Right lung (tissue), 10 donors: ENCODE measurements around the gene SOHLH2. TPM values are rescaled to one million over a fixed set of nuclear protein-coding genes. Genes with fewer than 3 reads are reported as not detected.

Source experiments
- DNase-seq, 2 donors: peaks; one replicate each; pipeline ENCODE4 v3.0.0-alpha.2; 2013
- long read RNA-seq, 8 donors: transcript quantifications; one replicate each; lab custom pipeline, GENCODE V29; 2026
- polyA plus RNA-seq, 5 donors: library from polyadenylated mRNA; unstranded; fragments of 120-200 nt; gene quantifications; one replicate each; pipeline versions ENCODE4 v1.2.1 to v1.2.3, GENCODE V29; 2013; ENCODE audit warnings: inconsistent platforms in 1 of 5, low replicate concordance in 1 of 5; ENCODE audit not compliant: insufficient read length in 5 of 5, insufficient read depth in 1 of 5

The SOHLH2 gene
- 1 to 10 TPM; 1.1 to 5.5 (median 4.5) TPM for polyA plus RNA-seq
- long read RNA-seq, donor 1: 0 reads
- long read RNA-seq, donor 2: 0 reads
- long read RNA-seq, donor 3: 0 reads
- long read RNA-seq, donor 4: 0 reads
- long read RNA-seq, donor 5: 0 reads
- long read RNA-seq, donor 6: 0 reads
- long read RNA-seq, donor 7: 0 reads
- long read RNA-seq, donor 8: 0 reads

- DNase-seq: no peak
Observed at GRCh38 chr13:36214163-36214921, at the start of gene SOHLH2. TSS of gene SOHLH2 (minus strand) at chr13:36214556. CDS start at chr13:36214526, 30 bp downstream.

GRCh38 chr13:36261976-36262375 is 47.6 kb upstream of the SOHLH2 start:
- DNase-seq: no peak

- no peak for DNase-seq
Observed at GRCh38 chr13:36261011-36261410, 46.7 kb upstream of the SOHLH2 start.

GRCh38 chr13:36259361-36260137 is 45.2 kb upstream of the SOHLH2 start:
- DNase-seq: no peak

GRCh38 chr13:36258831-36259230 is 44.5 kb upstream of the SOHLH2 start:
- no peak for DNase-seq

GRCh38 chr13:36251526-36251925 is 37.2 kb upstream of the SOHLH2 start:
- no peak for DNase-seq

GRCh38 chr13:36251017-36251416 is 36.7 kb upstream of the SOHLH2 start:
- DNase-seq: no peak

- no peak for DNase-seq
Observed at GRCh38 chr13:36248700-36249099, 34.3 kb upstream of the SOHLH2 start.

- DNase-seq: no peak
Observed at GRCh38 chr13:36244990-36245389, 30.6 kb upstream of the SOHLH2 start.

GRCh38 chr13:36244073-36244472 is 29.7 kb upstream of the SOHLH2 start:
- no peak for DNase-seq

- DNase-seq: no peak
Observed at GRCh38 chr13:36242761-36243160, 28.4 kb upstream of the SOHLH2 start.

GRCh38 chr13:36231236-36231635 is 16.9 kb upstream of the SOHLH2 start:
- no peak for DNase-seq

GRCh38 chr13:36224730-36225129 is 10.4 kb upstream of the SOHLH2 start:
- DNase-seq: no peak

GRCh38 chr13:36219883-36220282 is 5.5 kb upstream of the SOHLH2 start:
- DNase-seq: no peak

GRCh38 chr13:36217456-36217855 is 3.1 kb upstream of the SOHLH2 start:
- DNase-seq: no peak

GRCh38 chr13:36212789-36213188 is 1.6 kb downstream of the SOHLH2 start:
- DNase-seq: no peak

- DNase-seq: no peak
Observed at GRCh38 chr13:36211567-36211966, 2.8 kb downstream of the SOHLH2 start.

- DNase-seq: no peak
Observed at GRCh38 chr13:36210738-36211137, 3.6 kb downstream of the SOHLH2 start.

GRCh38 chr13:36207672-36208071 is 6.7 kb downstream of the SOHLH2 start:
- DNase-seq: no peak

- DNase-seq: no peak
Observed at GRCh38 chr13:36193151-36193855, 21.1 kb downstream of the SOHLH2 start.

GRCh38 chr13:36192166-36192565 is 22.2 kb downstream of the SOHLH2 start:
- no peak for DNase-seq

- DNase-seq: no peak
Observed at GRCh38 chr13:36190771-36191170, 23.6 kb downstream of the SOHLH2 start.
